ENCODE data around the gene PTPN7. TPM values are rescaled to one million over a fixed set of nuclear protein-coding genes. Genes with fewer than 3 reads are reported as not detected.

Gene PTPN7
- 0.37 TPM for polyA plus RNA-seq (2012; ENCODE audit: insufficient read depth, insufficient read length, low read depth)

- Histone ChIP-seq H3K36me3 (no peaks in the 10 kb centered on the region), H3K4me1 (peaks cover 2% of the 10 kb centered on the region), H3K9me3 (no peaks in the 10 kb centered on the region), H3K4me3 (ENCODE audit: low read depth, low read length) (no peak within 1 kb of the TSS), H3K27me3 (no peaks in the 10 kb centered on the region)
- no peak for TF ChIP-seq CTCF (IDR thresholded peaks at IDR 0.05; ENCODE audit: low read depth, low read length)
- DNase-seq = no peak
These were observed at the start of gene PTPN7 for GRCh38 chr1:202160377-202160940. Gene PTPN7 (minus strand): TSS chr1:202160602. CDS start chr1:202159402, 1,200 bp downstream.

- no peak for DNase-seq
- TF ChIP-seq CTCF (IDR thresholded peaks at IDR 0.05; ENCODE audit: low read depth, low read length) = no peak
- H3K9me3 ChIP-seq = no peaks in the 10 kb centered on the region; the same call in 1 of the 2 replicates
- H3K27me3 ChIP-seq = peaks cover 4% of the 10 kb centered on the region
- no peaks in the 10 kb centered on the region for H3K4me1 ChIP-seq
- no peaks in the 10 kb centered on the region for H3K36me3 ChIP-seq
- H3K4me3 ChIP-seq (ENCODE audit: low read depth, low read length) = no peak overlapping the region
These were observed 48.0 kb upstream of the PTPN7 start for GRCh38 chr1:202208351-202208857.

GRCh38 chr1:202207292-202207691 lies 46.9 kb upstream of the PTPN7 start:
- Histone ChIP-seq H3K27me3 (no peaks in the 10 kb centered on the region; the same call in 1 of the 2 replicates), H3K4me3 (ENCODE audit: low read depth, low read length) (no peak overlapping the region), H3K9me3 (no peaks in the 10 kb centered on the region; the same call in 1 of the 2 replicates), H3K4me1 (no peaks in the 10 kb centered on the region), H3K36me3 (no peaks in the 10 kb centered on the region)
- TF ChIP-seq CTCF (IDR thresholded peaks at IDR 0.05; ENCODE audit: low read depth, low read length) = peak; percentile 31; the same call in 1 of the 2 replicates
- DNase-seq = peak; percentile 49

- no peaks in the 10 kb centered on the region for H3K4me1 ChIP-seq
- DNase-seq = no peak
- H3K27me3 ChIP-seq = no peaks in the 10 kb centered on the region; the same call in 1 of the 2 replicates
- peak; percentile 32; the same call in 1 of the 2 replicates for TF ChIP-seq CTCF (IDR thresholded peaks at IDR 0.05; ENCODE audit: low read depth, low read length)
- H3K36me3 ChIP-seq = no peaks in the 10 kb centered on the region
- H3K4me3 ChIP-seq (ENCODE audit: low read depth, low read length) = no peak overlapping the region
- no peaks in the 10 kb centered on the region; the same call in 1 of the 2 replicates for H3K9me3 ChIP-seq
These were observed 45.3 kb upstream of the PTPN7 start for GRCh38 chr1:202205523-202206190.

GRCh38 chr1:202204065-202204464 lies 43.7 kb upstream of the PTPN7 start:
- H3K4me3 ChIP-seq (ENCODE audit: low read depth, low read length) = no peak overlapping the region
- H3K27me3 ChIP-seq = no peaks in the 10 kb centered on the region; the same call in 1 of the 2 replicates
- no peak for DNase-seq
- no peak for TF ChIP-seq CTCF (IDR thresholded peaks at IDR 0.05; ENCODE audit: low read depth, low read length)
- no peaks in the 10 kb centered on the region for H3K36me3 ChIP-seq
- H3K9me3 ChIP-seq = no peaks in the 10 kb centered on the region; the same call in 1 of the 2 replicates
- H3K4me1 ChIP-seq = peaks cover 8% of the 10 kb centered on the region; the same call in 1 of the 2 replicates

Data from BE2C (cell line).